ENCODE data around the gene ST8SIA1.

ST8SIA1 gene

DNA sequence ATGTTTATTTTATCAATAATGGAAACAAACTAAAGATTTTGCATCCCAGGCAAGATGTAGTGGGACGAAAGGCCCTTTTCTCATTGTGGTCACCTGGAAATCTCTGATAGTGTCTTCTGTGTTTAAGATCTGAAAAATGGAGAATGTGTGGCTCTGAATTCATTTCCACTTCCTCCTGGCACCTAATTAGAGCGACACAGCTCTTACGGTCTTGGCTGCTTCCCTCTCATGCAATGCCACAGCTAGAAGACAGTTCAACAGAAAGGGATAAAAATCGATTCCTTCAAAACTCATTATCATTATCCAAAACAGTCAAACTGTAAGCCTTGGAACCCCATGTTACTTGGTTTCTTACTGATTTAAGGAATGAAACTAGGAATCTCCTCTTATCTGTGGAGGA lies 9.3 kb downstream of the ST8SIA1 start:
- DNase-seq = no peak

DNA sequence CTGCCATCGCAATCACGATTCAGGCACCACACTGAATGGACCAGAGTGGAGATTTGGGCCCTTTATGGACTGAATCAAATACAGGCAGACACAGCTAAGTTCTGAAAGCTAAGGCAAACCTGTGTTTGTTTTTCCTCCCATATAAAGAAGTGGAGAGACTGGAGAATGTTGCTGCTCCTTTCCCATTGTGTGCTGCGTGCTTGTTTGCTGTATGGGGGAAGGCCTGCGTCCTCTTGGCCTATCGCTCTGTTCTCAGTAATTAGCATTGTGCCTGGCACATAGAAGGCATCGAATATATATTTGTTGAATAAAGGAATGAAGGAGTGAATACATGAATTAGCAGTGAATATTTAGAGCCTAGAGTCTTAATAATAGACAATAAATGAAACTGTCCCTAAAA lies 12.4 kb downstream of the ST8SIA1 start:
- no peak for DNase-seq

DNA sequence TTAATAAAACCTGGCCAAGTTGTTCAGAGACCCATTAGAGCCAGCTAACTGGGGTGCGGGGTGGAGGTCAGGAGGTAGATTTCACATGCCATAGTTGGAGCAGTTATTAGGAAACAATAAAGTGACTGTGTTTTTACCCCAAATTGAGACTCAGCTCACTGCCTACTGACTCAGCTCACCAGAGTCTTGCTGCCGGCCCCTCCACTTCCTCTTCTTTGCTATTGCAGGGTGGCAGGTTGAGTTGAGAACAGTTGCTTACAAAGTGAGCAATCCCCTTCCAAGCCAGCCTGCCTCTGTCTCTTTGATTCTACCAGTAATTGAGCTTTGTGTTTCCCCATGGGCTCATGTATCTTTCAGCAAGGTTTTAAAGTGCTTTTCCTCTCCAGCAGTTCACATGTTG lies 12.9 kb downstream of the ST8SIA1 start:
- DNase-seq = no peak

DNA sequence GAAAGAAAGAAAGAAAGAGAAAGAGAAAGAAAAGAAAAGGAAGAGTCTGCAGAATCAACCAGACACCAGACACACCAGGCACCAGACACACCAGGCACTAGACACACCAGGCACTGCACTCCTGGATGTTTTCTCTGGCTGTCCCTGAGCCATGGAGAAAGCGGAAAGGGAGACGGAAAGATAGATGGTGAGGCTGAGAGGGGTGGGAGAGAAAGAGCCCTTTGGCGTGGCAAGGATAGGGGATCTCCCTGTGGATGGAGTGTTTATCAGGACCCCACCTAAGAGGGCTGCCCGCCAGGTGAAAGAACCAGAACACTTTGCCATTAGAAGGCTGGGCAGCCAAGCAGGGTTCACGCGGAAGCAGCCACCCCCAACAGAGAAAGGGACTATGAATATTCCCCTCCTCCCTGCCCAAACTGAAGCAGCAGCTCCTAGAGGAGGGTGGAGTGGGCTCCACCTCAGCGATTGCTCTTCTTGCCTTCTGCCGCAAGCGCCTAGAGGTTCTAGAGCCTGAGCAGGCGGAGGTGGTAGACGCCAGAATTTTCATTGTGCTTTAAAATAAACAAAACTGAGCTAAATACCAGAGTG lies 13.4 kb downstream of the ST8SIA1 start:
- no peak for DNase-seq

DNA sequence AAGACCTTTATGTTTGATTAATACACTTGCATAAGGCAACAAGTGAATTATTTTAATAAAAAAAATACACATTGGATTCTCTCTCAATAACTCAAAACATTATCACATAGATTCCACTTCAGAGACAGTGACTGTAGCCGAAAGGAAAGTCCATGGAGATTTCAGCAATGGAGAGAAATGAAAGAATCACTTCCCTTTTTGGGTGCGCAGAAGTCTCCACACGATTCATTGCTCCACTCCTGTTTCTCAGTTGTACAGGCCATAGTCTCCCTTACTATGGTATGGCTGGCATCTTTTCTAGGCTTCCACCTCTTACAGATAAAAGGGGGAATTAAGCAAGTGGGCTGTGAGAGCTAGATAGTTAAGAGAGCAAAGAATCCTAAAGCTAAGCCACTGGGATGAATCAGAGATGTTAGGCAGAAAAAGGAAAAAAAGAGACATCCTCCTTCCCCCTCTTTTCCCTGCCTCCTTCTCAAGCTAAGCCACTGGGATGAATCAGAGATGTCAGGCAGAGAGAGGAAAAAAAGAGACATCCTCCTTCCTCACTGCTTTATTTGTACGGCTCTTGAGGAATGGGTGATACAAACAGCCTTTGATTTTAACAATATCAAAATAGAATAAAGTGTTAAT lies 16.3 kb downstream of the ST8SIA1 start:
- DNase-seq = no peak

DNA sequence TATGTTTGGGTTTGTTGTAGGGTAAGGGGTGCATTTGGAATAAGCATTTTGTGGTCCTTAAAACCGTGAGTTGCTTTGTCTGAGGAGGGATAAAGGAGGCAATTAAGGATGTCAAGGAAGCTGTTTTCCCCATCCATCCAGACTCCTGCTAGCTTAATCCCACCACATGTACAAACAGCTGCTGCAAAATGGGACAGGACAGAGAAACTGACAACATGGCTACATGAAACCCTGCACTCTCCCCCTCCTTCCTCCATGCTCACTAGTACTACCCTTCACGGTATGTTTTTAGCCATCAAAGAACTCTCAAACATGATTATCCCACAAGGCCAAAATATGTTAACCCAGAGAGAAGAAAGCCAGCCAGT lies 20.6 kb downstream of the ST8SIA1 start:
- no peak for DNase-seq

DNA sequence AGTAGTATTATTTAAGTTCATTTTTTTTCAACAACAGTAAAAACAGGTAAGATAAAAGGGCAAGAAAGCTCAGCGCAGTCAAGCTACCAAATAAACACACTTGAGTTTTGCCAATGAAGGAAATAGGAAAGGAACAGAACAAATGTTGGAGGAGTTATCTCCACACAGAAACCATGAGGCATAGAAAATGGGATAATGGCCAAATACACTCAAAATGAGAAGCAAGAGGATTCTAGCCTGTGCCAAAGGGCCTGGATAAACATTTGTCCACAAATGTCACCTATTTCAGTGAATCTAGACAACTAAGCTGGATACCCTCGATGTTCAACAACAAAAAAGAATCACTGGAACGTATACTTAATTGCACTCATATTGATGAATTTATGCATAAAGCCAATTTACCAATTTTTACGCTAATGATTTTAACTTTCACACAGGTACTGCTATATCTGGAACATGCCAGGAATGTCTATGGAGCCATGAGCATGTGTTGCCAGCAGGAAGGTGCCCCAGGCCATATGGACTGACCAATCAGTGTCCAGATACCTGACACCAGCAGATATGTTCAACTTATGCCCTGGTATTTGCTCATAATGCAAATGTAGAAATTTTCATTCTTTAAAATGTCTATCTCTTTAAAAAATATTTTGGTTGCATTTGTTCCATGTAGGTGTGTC lies 21.1 kb downstream of the ST8SIA1 start:
- no peak for DNase-seq

DNA sequence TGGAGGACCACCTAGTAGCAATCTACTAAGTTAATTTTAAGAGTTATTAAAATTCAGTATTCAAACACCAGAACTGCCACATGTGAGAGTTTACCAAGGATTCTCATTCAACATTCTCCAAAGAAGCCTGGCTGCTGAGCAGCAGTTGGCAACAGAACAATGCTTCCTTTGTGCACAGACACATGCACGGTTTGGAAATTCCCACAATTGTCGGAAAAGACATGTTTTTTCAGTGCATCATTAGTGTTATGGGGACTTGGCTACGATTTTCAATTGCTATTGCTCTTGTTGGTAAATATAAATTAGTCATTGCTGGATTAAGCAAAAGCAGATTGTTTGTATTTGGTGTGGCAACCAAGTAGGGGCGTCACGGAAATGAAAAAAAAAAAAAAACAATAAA lies 22.2 kb downstream of the ST8SIA1 start:
- no peak for DNase-seq

DNA sequence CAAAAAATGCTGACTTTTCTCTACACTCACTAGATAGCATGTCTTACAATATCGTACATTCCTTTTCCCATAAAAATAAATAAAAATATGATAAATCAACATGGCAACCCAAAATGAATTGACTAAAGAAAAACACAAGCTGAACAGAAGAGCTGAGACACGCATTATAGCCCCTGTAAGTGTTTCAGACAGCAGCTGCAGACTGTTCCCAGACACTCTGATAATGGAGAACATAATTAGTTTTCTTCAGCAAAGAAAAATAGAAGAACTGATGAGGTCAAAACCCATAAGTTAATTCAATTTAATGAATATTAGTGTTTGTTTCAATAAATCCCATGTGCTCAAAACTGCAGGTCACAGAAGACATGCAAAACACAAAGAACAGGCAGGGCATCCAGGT lies 23.8 kb downstream of the ST8SIA1 start:
- no peak for DNase-seq

DNA sequence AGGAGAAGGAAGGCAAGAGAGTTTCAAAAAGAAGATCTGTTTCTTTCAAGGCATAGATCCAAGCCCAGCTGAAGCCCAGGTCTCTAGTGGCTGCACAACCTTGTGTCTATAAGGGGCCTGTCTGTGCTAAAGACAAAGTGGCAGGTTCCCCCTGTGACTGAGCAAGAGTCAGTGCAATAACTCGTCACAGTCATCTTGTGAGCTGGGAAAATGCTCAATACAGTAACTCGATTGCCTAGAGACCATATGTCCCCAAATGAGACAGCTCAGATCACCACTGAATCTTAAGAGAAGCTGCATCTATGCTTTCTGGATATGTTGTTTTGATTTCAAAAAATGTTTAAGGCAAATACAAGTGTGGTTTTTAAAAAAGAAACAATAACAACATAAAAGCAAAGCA lies 24.2 kb downstream of the ST8SIA1 start:
- no peak for DNase-seq

DNA sequence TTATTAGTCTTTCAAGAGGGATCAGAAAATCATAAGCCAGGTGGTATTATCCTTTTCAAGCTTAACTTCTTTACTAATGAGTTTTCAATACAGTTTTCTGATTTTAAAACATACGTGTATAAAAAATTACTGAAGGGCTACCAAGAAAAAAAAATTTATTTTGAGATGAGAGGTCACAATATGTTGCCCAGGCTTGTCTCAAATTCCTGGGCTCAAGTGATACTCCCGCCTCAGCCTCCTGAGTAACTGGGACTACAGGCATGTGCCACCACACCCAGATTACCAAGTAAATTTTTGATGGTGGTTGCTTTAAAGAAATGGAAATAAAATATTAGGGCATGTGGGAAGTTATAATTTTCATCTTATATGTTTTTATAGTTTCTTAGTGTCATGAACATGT lies 26.7 kb downstream of the ST8SIA1 start:
- DNase-seq = no peak

DNA sequence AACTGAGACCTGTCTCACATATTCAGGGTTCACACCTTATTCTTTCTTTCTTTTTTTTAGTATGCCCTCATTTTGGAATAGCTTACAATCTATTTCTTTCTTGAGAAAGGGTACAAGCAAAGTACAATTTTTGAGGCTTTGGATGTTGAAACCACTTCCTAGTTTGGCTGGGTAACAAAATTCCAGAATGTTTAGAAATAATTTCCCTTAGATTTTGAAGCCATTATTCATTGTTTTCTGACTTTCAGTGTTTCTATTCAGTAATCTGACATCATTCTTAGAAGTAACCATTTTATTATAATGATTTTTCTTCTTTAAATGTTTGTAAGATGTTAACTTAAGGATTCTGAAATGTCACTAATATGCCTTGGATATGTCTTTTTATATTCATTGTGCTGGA lies 28.2 kb downstream of the ST8SIA1 start:
- DNase-seq = no peak

DNA sequence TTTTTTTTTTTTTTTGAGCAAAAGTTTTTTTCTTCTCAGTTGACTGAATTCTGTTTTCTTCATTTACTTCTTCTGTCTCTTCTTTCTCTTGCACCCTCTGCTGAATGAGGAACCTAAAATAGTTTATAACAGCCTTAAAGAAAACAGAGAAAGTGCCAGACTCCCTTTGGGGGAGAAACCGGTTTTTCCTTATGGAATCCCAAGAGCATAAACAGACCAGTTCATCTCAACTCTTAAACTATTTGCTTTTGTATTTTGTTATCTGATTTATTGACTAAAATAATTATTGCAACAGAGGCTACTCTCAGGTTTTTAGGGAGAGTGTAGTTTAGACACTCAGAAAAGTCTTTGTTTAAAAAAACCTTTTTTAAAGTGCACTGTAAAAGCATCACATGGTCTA lies 30.2 kb downstream of the ST8SIA1 start:
- no peak for DNase-seq

DNA sequence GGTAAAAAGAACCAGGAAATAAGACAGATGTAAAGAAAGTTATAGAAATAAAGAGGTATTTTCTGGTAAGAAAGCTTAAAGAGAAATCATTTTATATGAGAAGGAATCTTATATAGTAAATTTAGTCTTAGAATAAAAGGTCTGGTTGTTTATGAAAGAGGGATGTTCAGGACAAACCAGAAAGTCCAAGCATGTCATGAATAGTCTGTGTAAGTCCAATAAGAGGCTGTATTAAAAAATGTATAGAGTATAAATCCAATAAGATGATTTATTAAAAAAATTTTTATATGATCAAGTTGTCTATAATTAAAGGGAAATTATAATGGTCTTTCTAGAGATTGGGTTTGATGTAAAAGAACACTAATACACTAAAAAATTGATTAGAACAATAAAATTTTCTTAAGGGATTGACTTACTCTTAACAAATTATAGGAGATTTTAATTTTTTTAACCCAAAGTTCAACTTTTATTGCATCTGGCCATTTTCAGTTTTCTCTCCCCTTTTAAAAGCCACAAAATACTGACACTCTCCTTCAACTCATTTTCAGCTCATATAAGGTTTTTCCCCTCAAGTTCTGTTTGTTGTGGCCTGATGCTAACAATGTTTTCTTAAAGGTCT lies 35.1 kb downstream of the ST8SIA1 start:
- no peak for DNase-seq

DNA sequence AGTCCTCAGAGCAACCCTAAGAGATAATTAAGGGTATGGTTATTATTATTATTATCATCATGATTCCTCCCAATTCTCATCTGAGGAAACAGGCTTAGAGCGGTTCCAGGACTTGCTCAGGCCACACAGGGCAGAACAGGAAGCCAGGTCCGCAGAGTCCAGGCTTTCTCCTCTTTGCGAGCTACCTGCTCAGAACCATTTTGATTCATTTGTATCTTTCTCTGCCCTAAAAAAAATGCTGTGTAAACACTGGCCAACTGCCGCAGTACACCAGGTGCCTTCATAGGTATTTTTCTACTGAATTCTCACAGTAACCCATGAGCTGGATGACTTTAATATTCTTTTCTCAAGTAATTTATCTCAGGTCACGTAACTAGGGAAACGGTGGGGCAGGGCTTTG lies 45.3 kb downstream of the ST8SIA1 start:
- no peak for DNase-seq

DNA sequence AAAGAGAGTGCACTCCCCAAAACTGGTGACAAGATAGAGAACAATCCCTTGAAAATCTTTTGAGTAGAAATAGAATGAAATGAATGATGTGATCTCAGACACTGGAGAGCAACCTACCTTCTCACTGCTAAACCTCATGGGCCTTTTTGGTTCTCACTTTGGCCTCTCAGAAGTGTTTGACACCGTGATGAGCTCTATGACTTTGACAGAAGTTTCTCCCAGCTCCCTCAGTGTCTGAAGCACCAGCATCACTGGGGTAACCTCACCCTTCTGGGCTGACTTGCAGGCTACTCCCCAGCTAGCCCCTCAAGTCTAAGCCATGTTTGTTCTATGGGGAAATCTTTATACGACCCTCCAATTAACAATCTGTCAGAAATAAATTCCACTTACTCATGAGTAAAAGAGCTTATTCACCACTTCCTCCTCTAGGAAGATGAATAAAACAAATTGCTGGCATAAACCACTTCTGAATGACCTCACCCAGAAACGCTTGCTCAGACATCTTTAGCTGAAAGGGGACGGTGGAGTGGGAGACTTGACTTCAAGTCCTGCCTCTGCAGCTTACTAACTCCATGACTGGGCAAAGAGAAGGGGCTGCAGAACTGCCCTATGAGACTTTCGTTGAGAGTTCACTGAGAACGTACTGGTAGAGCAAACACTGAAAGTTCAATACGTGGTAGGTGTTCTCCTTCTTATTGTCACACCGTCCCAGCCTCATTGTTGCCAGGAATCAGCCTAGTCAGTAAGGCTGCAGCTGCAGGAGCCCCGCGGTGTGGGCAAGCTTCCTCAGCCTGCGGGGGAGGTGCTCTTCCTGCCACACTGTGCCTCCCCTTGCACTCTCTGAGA lies 46.5 kb downstream of the ST8SIA1 start:
- DNase-seq = no peak

DNA sequence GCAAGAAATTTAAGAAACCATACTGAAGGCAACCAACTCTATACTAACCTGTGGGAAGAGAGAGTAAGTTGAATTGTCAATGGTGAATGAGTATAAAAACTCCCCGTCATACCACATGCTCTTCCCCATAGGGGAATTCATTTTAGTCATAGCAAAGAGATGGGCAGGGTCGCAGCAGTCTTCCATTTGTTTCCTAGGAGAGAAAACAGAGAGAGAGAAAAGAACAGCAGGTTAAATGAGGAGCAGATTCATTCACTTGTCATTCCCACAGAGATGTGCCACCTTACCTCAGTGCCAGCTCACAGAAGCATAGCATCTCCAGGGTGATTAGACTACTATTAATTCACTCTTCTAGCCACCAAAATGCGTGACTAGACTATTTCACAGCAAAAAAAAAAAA lies 47.4 kb downstream of the ST8SIA1 start:
- no peak for DNase-seq

DNA sequence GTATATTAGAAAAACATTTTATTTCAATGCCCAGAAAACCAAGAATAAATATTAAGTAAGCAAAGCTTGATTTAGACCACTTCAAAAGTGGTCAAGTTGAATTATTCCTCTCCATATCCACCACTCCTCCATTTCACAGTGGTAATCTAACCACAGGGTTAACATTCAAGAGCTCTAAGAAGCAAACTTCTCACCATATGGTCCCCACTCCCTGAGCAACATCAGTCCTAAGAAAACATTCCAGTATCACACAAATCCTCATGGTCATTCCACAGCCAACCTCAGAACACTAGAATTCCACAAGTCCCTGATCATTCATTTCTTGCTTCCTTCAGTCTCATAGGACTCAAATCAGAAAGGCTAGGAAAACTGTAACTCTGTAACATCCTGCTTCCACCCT lies 47.9 kb downstream of the ST8SIA1 start:
- no peak for DNase-seq

DNA sequence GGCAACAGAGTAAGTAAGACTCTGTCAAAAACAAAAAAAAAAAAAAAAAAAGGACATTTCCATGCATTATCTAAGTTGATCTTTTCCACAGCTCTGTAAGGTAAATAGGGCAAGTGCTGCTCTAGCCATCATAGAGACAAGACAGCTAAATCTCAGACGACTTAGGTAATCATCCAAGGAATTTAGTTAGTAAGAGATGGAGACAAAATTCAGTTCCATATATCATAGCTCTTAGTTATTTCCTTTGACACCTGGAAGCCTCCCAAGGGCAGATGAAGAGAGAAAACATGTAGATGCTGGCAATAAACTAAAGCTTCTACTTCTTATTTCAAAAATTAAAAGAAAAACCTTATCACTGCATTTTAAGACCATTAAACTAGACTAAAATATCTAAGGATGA lies 48.7 kb downstream of the ST8SIA1 start:
- DNase-seq = no peak

DNA sequence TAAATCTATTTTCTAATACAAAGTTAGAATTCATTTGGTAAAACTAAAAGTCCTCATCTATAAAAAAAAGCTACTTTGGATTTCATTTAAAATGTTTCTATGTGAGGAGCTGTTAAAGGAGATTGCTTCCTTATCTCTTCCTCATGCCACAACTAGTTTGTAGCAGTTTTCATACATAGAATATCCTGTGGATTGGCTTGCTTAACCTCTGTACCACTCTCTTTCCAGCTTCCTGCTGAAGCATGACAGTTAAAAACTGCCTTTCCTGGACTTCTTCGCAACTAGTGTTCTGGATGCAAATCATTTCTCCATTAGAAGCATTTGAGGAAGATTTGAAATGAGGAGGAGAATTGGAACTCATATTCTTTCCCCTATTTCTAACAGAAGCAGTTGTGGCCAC lies 49.6 kb downstream of the ST8SIA1 start:
- DNase-seq = no peak

DNA sequence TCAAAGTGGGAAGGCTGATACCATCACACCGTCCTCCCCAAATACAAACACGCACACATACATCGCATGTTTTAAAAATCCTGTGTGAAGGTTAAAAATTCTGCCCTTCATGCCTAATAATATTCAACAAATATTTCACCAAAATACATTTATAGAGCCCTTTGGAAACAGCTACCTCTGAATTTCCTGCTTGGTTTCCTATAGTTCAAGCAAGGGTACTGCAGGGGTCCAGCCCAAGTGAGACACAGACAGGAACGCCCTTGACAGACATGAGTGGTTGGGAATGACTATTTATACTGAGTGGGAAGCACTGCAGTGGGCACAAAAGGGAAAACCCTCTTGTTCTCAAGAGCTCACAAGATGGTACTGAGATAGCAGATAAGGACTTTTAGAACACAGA lies 51.0 kb downstream of the ST8SIA1 start:
- no peak for DNase-seq

DNA sequence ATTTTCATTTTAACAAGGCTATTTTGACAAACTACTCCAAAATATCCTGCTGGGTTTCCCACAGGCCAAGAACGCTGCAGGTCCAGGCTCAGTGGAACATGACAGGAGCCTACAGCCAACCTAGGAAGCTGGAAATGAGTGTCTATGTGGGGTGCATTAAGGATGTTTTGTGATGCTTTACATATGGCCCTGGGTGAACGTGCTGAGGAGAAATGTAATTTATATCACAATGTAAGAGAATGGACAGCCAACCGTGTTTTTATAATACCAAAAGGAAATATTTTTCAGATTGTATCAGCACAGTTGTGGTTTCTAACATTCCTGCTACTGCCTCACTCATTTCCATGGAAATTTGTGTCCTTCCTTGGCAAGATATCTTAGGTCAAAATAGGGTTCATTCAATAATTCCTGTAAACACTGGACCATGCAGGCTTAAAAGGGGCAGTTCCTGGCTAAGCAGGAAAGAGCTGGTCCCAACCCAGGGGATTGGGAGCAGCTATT lies 51.5 kb downstream of the ST8SIA1 start:
- no peak for DNase-seq

DNA sequence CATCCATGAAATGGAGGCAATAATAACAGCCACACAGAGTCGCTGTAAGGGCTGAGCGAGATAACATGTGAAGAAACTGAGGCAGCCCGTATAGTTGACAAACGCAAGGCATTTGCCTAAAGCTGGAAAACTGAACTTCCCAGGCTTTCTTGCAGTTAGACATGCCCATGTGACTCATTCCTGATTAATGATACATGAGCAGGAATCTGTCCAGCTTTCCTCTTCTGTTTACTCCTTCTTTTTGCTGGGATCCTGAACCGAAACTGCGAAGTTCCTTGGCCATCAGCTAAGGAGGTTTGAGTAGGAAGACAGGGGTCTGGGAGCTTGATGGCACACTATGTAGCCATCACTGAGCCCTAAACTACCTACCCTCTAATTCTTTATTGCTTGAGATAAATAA lies 52.2 kb downstream of the ST8SIA1 start:
- no peak for DNase-seq
